ENCODE results near the gene PLK2. TPM values are rescaled to one million over a fixed set of nuclear protein-coding genes. Genes with fewer than 3 reads are reported as not detected.
A peak's percentile ranks its signal among the peaks of the same experiment; 100 is the strongest.

The PLK2 gene
- total RNA-seq, 3 donors from 2014 or later = 29.0 to 384 (median 177) TPM

GRCh38 chr5:58451732-58452565, 7.9 kb downstream of the PLK2 start:
- peaks cover 0 to 8% of the 10 kb centered on the region in 2 donors for H3K4me1 ChIP-seq
- peak overlapping the region; percentile 58 to 59 for H3K27ac ChIP-seq
- no peaks in the 10 kb centered on the region for H3K27me3 ChIP-seq
- H3K4me3 ChIP-seq = no peak overlapping the region
- no peaks in the 10 kb centered on the region for H3K9me3 ChIP-seq
- H3K36me3 ChIP-seq = peaks cover 9% of the 10 kb centered on the region
- TF ChIP-seq POLR2AphosphoS5 (IDR thresholded peaks at IDR 0.05) (no peak), CTCF (IDR thresholded peaks at IDR 0.05) (no peak), POLR2A (IDR thresholded peaks at IDR 0.05) (no peak)
- DNase-seq (ENCODE audit: low spot score in 2 of 2) = no peak
- intact Hi-C loops (cut with DNase I; ENCODE audit: low total_unique reads) = no loop called here

GRCh38 chr5:58450811-58451629, 8.9 kb downstream of the PLK2 start:
- Histone ChIP-seq H3K36me3 (peaks cover 9% of the 10 kb centered on the region), H3K9me3 (no peaks in the 10 kb centered on the region), H3K4me1 (peaks cover 0 to 8% of the 10 kb centered on the region in 2 donors), H3K27me3 (no peaks in the 10 kb centered on the region), H3K4me3 (no peak overlapping the region), H3K27ac (peak overlapping the region in 1 of 2 donors; percentile 17)
- no peak for DNase-seq (ENCODE audit: low spot score in 2 of 2)
- no peak for TF ChIP-seq POLR2AphosphoS5 (IDR thresholded peaks at IDR 0.05)
- TF ChIP-seq POLR2A (IDR thresholded peaks at IDR 0.05) = no peak
- TF ChIP-seq CTCF (IDR thresholded peaks at IDR 0.05) = no peak
- intact Hi-C loops (cut with DNase I; ENCODE audit: low total_unique reads) = no loop called here

GRCh38 chr5:58450018-58450417, 9.9 kb downstream of the PLK2 start:
- Histone ChIP-seq H3K4me1 (peaks cover 0 to 6% of the 10 kb centered on the region in 2 donors), H3K27me3 (no peaks in the 10 kb centered on the region), H3K27ac (peak overlapping the region in 1 of 2 donors; percentile 17), H3K9me3 (no peaks in the 10 kb centered on the region), H3K36me3 (peaks cover 7% of the 10 kb centered on the region), H3K4me3 (no peak overlapping the region)
- TF ChIP-seq POLR2A (IDR thresholded peaks at IDR 0.05) (no peak), CTCF (IDR thresholded peaks at IDR 0.05) (no peak), POLR2AphosphoS5 (IDR thresholded peaks at IDR 0.05) (no peak)
- DNase-seq (ENCODE audit: low spot score in 2 of 2) = no peak
- intact Hi-C loops (cut with DNase I; ENCODE audit: low total_unique reads) = no loop called here

GRCh38 chr5:58447226-58447625, 12.7 kb downstream of the PLK2 start:
- intact Hi-C loops (cut with DNase I; ENCODE audit: low total_unique reads) = no loop called here
- no peak for DNase-seq (ENCODE audit: low spot score in 2 of 2)
- H3K27me3 ChIP-seq = no peaks in the 10 kb centered on the region
- H3K9me3 ChIP-seq = no peaks in the 10 kb centered on the region
- no peak overlapping the region for H3K4me3 ChIP-seq
- no peak overlapping the region for H3K27ac ChIP-seq
- H3K36me3 ChIP-seq = no peaks in the 10 kb centered on the region
- no peak for TF ChIP-seq POLR2AphosphoS5 (IDR thresholded peaks at IDR 0.05)
- TF ChIP-seq POLR2A (IDR thresholded peaks at IDR 0.05) = no peak
- no peak for TF ChIP-seq CTCF (IDR thresholded peaks at IDR 0.05)
- H3K4me1 ChIP-seq = no peaks in the 10 kb centered on the region

- Histone ChIP-seq H3K27ac (no peak overlapping the region), H3K36me3 (no peaks in the 10 kb centered on the region), H3K9me3 (no peaks in the 10 kb centered on the region), H3K4me3 (no peak overlapping the region), H3K27me3 (no peaks in the 10 kb centered on the region), H3K4me1 (no peaks in the 10 kb centered on the region)
- DNase-seq (ENCODE audit: low spot score in 2 of 2) = no peak
- TF ChIP-seq POLR2AphosphoS5 (IDR thresholded peaks at IDR 0.05) (no peak), POLR2A (IDR thresholded peaks at IDR 0.05) (no peak), CTCF (IDR thresholded peaks at IDR 0.05) (no peak)
- intact Hi-C loops (cut with DNase I; ENCODE audit: low total_unique reads) = no loop called here
These were observed 13.9 kb downstream of the PLK2 start for GRCh38 chr5:58446024-58446423.
